Loucy (cell line): Measurements from ENCODE around the gene PTPRN2.

ENCODE experiments used
- EZH2phosphoT487 ChIP-seq: fragments of 200-600 bp; IDR thresholded peaks from 2 replicates; pipeline ENCODE4 v1.6.1; 2018; ENCODE audit warnings: antibody characterized with exemption, mild to moderate bottlenecking, moderate library complexity, borderline replicate concordance
- TF ChIP-seq, protein P1 (sequence below): fragments of 200-600 bp; sonication (generic); conservative IDR thresholded peaks from 2 replicates; pipeline ENCODE4 v1.5.1; 2014; ENCODE audit warnings: mild to moderate bottlenecking, antibody characterized with exemption, low read length

DNA sequence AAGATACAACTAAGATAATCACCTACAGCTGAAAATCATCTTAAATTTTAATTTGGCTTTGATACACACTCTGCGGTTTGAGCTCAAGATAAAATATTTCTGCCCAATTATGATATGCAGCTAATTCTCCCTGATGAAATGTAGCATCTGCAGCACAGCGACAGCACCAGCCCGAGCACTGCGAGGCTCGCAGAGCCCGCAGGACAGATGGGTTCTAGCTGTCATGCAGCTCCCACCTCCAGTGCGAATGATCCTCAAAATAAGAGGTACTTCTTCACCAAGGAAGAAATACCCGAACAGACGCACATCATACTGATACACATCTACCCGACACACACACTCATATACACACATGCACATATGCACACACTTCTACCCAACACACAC is 457.6 kb downstream of the PTPRN2 start:
- TF ChIP-seq, protein P1, sequence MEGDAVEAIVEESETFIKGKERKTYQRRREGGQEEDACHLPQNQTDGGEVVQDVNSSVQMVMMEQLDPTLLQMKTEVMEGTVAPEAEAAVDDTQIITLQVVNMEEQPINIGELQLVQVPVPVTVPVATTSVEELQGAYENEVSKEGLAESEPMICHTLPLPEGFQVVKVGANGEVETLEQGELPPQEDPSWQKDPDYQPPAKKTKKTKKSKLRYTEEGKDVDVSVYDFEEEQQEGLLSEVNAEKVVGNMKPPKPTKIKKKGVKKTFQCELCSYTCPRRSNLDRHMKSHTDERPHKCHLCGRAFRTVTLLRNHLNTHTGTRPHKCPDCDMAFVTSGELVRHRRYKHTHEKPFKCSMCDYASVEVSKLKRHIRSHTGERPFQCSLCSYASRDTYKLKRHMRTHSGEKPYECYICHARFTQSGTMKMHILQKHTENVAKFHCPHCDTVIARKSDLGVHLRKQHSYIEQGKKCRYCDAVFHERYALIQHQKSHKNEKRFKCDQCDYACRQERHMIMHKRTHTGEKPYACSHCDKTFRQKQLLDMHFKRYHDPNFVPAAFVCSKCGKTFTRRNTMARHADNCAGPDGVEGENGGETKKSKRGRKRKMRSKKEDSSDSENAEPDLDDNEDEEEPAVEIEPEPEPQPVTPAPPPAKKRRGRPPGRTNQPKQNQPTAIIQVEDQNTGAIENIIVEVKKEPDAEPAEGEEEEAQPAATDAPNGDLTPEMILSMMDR = no peak
- no peak for TF ChIP-seq EZH2phosphoT487
